HG03139 (cell line): ENCODE measurements around the gene NACC1.

Source experiments
- ATAC-seq: cut with Tn5 transposase; IDR thresholded peaks from one replicate; pipeline ENCODE4 v1.9.1; 2021; ENCODE audit not compliant: unreplicated experiment

The NACC1 gene

DNA sequence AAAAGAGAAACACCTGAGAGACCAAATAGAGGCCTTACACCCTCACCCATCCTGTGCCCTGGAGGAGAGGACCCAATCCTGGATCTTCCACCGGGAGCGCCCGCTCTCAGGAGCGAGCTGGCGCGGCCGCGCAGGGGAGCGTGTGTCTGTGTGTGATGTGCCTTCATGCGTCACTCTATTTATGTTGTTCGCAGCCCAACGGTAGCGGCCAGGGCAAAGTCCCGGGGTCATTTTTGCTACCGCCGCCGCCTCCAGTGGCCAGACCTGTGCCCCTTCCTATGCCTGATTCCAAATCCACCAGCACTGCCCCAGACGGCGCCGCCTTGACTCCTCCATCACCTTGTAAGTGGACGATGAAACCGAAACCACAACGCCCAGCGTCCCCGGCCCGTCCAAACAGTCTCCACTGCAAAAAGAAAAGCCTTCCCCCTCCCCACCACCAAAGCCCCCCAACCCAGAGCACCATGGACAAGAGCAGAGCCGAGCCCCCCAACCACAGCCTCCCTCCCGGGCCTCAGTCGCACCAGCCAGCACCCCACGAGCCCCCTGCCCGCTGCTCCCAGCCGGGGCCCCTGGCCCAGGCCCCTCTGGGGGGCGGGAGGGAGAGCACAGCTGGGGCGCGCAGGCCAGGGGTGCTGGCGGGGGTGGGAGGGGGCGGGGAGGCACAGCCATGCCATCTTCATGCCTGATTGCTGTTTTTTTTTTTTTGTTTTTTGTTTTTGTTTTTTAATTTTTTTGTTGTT, 30.1 kb upstream of the NACC1 start:
- ATAC-seq: no peak

DNA sequence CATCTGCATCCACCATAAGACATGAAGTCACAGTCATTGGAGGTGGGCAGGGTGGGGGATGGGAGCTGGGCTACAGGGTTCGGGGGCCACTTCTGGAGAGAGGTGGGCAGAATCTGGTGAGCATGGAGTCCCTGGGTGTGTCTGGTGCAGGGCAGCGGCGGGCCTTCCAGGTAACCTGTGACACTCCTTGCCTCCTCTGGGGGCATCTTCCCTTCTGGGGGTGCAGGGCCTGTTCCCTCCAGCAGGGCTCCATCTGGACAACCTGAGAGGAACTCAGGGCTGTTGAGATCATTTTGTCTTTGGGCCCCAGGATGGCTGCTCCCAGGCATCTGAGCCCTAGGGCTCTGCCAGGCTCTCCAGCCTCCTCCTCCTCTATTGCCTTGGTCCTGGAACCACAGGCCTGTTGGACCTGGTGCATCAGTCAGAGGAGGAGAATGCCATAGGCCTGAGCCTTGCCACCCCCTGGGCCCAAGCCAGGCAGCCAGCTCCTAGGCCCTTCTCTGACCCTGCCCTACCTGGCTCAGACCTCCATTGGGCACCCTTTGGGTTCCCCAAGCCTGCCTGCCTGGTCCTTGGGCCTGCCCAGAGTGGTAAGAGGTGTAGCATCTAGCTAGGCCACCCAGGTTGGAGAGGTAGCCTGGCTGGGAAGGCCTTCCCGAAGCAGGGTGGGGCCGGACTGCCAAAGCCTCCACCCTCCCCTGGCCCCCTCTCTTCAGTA, 28.8 kb upstream of the NACC1 start:
- ATAC-seq: no peak

DNA sequence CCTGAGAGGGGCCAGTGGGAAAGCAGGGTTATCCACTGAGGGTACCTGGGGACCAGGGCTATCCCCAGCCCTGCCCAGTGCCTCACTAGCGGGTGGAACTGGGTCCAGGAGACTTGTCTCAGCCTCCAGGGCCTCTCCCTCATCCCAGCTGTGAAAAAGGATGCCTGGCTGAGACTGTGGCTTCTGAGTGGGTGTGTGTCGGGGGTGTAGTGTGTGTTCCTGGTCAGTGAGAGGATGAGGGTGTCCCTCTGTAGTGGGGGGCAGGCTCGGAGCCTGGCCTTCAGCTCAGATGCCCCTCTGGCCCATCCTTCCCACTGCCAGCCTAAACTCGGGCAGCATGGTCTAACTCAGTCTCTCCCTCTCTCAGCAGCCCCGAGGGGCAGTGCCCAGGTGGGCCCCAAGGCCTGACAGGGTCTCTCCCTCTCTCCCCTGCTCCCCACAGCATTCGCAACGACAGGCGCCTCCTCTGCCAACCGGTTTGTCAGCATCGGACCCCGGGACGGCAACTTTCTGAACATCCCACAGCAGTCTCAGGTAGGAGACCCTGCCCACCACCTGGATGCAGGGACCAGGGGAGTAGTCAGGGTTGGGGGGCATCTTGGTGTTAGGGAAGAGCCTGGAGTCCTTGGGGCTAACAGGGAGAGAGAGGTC, 28.1 kb upstream of the NACC1 start:
- ATAC-seq: no peak

DNA sequence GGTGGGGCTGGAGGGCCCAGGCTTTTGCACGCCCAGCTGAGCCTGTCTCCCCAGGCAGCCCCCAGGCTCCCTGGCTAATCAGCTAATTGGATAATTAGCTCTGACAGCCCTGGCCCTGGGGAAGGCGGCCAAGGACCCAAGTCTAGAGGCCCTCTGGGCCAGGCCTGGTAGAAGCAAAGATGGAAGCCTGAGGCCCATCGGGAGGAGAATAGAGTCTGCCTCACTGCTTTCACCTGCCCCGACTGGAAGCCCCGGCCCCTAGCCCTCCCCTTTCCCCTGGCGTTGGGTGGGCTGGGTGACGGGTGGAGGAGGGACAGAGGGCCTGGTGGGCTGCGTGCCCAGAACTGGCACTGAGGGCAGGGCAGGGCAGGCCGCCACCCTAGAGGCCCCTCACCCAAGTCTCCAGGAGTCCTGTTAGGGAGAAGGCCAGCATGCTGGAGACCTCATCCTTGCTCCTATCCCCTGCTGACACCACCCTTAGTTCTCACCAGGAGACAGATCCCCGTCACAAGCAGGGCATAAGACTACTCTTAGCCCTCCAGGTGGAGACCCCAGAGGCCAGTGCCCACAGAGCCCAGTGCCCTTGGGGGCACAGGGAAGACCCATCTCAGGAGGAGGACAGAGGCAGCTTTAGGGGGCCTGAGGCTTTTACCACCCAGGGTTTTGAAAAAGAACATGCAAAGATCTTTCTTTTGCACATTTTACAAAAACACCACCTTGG, 27.4 kb upstream of the NACC1 start:
- ATAC-seq: no peak

DNA sequence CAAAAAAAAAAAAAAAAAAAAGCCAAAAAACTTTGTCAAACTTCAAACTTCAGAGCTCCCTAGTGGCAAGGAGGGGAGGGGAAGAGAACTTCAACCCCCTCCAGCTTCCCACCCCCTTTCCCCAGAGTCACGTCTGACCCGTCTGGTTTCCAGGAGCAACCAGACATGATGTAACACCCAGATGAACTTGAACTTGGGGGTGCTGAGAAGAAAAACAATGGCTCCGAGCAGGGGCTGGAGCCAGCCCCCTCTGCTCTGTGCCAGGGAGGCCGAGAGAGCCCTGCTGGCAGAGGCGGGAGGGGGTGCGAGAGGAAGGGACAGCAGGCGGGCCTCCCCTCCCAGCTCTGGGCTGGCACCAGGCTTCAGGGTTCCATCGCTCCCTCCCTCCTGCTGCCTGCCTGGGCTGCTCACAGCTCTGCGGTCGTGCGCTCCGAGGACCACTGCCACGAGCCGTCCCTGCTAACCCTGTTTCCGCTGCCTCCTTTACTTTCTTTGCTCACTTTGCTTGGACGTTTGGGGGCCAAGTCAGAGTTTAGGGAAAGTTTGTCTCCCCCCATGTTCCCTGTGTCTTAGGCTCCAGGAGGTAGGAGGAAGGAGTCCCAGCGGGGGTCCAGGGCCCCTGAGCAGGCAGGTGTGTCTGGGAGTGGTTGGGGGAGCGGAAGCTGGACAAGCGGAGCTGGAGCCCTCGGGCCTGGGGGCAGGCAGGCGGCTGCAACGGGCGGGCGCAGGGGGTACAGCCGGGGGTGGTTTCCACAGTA, 26.5 kb upstream of the NACC1 start:
- ATAC-seq: no peak

DNA sequence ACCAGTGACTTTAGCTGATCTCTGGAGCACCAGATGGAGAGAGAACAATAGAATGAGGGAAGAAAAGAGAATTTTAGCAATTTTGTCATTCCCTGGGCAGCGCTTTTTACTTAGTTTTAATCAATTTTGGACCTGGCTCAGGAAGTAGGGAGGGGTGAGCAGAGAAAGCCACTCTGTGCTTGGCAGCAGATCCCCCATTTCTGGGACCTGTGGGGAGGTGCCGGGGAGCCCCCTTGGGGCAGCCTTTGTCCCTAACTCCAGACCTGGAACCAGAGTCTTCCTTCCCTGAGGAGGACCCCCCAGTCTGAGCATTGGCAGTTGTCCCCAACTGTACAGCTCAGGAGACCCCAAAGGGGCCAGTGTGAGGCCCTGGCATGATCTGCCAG, 25.9 kb upstream of the NACC1 start:
- ATAC-seq: no peak

GRCh38 chr19:13092606-13093235, 25.3 kb upstream of the NACC1 start:
- ATAC-seq: no peak

DNA sequence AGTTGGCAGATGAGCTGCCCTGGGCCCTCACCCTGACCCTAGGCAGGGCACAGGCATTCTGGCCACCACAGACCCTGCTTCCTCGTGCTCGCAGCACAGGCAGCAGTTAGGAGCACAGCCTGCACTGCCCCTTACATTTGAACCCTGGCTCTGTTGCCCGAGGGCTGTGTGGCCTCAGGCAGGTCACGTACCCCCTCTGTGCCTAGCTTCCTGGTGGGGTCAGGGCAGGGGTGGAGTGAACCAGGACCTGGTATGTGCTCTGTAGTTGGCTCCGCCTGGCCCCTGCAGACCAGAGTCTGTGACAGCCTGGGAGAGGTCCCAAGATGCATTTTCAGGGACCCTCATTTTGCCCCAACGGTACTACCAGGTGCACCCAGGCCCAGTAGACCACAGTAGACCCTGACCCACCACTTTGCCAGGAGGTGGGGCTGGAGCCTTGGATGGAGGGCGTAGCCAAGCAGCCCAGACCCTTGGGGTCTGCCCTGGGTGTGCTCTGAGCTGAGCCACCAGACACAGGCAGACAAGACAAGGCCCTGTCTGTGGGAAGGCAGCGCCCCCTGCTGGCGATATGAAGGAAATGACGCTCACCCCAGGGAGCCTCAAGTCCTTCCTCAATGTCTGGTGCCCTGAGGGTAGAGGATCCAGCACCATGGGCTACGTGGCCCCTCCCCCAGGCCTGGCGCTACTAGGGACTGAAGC, 24.5 kb upstream of the NACC1 start:
- ATAC-seq: no peak

DNA sequence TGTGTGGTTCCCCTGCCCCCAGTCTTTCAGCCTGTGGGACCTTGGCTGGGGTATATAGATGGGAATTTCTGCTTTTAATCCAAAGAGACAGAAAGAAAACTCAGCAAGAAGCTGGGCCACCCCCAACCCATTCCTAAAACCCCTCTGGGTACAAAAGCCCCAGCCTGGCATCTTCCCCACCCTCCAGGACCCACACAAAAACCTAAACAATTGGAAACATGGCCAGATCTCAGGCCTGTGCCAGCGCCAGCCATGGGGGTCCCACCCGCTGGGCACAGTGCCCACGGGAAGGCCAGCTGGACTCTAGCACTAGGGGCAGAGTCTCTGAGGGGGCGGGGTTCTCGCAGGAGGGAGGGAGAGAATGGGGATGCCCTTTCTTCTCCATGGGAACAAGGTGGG, 24.0 kb upstream of the NACC1 start:
- no peak for ATAC-seq

GRCh38 chr19:13094771-13095392, 23.2 kb upstream of the NACC1 start:
- no peak for ATAC-seq

- ATAC-seq: no peak
These were observed 22.7 kb upstream of the NACC1 start for GRCh38 chr19:13095393-13095784.

DNA sequence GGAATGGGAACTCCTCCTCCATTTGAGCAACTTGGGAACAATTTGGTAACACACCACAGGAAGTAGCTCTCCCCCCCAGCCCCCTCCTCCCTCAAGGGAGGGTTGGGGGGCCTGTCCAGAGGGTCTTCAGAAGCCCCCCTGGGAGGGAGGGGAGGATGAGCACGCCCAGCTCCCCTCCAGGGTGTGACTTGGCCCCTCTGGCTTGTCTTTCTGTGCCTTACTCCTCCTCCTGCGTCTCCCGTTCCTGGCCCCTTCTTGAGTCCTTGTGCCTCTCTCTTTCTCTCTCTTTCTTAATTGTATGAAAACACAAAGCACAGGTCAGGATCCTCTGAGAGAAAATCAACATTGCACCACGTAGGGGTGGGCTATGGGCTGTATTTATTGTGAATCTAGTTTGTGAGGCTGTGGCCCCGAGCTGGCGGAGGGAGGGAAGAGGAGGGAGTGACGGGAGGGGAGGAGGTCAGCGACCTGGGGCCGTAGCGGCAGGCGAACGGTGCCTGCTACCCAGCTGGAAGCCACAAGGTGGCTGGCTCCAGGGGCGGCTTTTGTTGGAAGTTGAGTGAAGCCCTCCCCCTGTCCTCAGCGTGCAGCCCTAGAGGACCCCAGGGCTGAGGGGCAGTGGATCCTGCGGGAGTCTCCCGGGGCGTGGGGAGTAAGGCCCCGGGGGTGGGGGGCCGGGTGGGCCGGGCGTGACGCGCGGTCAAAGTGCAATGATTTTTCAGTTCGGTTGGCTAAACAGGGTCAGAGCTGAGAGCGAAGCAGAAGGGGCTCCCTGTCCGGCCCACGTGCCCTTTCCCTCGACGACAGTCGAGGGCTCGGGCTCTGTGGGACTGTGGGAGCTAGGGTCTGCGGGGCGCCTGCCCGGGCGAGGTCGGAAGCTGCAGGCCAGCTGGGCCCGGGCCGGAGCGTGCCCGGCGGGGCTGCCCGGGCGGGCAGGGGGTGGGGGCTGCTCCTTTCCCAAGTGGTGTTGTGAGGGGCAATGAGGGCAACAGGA, 21.8 kb upstream of the NACC1 start:
- no peak for ATAC-seq

DNA sequence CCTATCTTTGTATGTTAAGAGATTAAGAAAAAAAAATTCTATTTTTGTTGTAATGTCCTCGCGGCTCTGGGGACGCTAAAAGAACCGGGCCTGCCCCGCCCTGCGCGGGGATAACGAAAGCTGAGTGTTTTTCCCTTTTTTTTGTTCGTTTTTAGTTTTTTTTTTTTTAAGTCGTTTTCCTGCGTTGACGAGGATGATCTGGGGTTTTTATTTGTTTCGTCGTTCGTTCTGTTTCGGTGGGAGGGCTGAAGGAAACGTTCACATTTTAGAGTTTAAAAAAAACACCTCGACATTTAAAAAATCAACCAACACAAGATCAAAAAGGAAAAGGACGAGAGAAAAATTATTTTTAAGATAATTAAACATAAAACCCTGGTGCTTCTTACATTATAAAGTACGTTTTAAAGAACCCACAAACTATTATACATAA, 21.0 kb upstream of the NACC1 start:
- no peak for ATAC-seq

- ATAC-seq: no peak
These were observed 20.4 kb upstream of the NACC1 start for GRCh38 chr19:13097463-13098258.

GRCh38 chr19:13098277-13099072, 19.6 kb upstream of the NACC1 start:
- no peak for ATAC-seq
